ENCODE measurements around the gene BRPF1. TPM values are rescaled to one million over a fixed set of nuclear protein-coding genes. Genes with fewer than 3 reads are reported as not detected.
A peak's percentile ranks its signal among the peaks of the same experiment; 100 is the strongest.

BRPF1 gene
- total and polyA plus RNA-seq, 10 donors = 5.5 to 31.9 (median 26.6) TPM

- peaks cover 0 to 8% (median under 1%) of the 10 kb centered on the region in 6 donors for H3K4me1 ChIP-seq
- no peak for DNase-seq
- no peak overlapping the region for H3K27ac ChIP-seq
- TF ChIP-seq, protein P1, sequence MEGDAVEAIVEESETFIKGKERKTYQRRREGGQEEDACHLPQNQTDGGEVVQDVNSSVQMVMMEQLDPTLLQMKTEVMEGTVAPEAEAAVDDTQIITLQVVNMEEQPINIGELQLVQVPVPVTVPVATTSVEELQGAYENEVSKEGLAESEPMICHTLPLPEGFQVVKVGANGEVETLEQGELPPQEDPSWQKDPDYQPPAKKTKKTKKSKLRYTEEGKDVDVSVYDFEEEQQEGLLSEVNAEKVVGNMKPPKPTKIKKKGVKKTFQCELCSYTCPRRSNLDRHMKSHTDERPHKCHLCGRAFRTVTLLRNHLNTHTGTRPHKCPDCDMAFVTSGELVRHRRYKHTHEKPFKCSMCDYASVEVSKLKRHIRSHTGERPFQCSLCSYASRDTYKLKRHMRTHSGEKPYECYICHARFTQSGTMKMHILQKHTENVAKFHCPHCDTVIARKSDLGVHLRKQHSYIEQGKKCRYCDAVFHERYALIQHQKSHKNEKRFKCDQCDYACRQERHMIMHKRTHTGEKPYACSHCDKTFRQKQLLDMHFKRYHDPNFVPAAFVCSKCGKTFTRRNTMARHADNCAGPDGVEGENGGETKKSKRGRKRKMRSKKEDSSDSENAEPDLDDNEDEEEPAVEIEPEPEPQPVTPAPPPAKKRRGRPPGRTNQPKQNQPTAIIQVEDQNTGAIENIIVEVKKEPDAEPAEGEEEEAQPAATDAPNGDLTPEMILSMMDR (IDR thresholded peaks at IDR 0.05 in 8 of 11, conservative IDR thresholded peaks at IDR 0.05 in 3 of 11) = no peak
- TF ChIP-seq POLR2AphosphoS5 (IDR thresholded peaks at IDR 0.05) (peak in 1 of 3 donors; percentile 39), POLR2A (IDR thresholded peaks at IDR 0.05) (no peak)
- peaks cover 17 to 100% (median 100%) of the 10 kb centered on the region in 6 donors for H3K36me3 ChIP-seq
- WGBS, 5 donors = 94 to 96% (median 95%) methylated on average over 17 to 18 of the region's 18 CpGs
- no peaks in the 10 kb centered on the region for H3K9me3 ChIP-seq
- H3K27me3 ChIP-seq (replicated peaks in 1 of 7) = no peaks in the 10 kb centered on the region
- H3K4me3 ChIP-seq = no peak overlapping the region
- intact Hi-C loops (cut with DNase I; ENCODE audit: low total_unique reads) = no loop called here
Observed at GRCh38 chr3:9685216-9686049, 46.1 kb upstream of the BRPF1 start.

DNA sequence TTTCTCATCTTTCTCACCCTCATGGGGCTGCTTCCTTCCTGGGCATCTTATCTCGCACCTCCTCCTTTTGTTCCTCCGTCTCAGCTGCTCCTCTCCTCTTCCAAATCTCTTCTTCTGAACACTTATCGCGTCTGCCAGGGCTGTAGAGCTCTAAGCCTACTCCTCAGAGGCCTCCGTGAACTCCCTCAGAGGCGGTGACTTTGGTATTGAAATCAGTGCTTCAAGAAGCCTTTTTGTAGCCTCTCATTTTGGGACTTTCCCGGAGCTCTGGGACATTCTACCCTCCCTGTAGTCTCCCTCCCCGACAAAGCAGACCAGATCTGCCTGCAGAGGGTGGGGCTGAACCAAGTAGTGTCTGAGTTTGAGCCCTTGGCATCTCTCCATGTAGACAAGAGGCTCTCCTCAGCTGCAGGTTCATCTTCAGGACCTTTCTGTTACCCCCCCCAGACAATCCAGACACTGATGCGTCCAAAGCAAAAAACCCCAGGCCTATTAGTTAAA is 45.4 kb upstream of the BRPF1 start:
- H3K9me3 ChIP-seq = no peaks in the 10 kb centered on the region
- peaks cover 0 to 15% (median 5%) of the 10 kb centered on the region in 6 donors for H3K4me1 ChIP-seq
- intact Hi-C loops (cut with DNase I; ENCODE audit: low total_unique reads) = no loop called here
- TF ChIP-seq, protein P1 (IDR thresholded peaks at IDR 0.05 in 8 of 11, conservative IDR thresholded peaks at IDR 0.05 in 3 of 11) = no peak
- TF ChIP-seq POLR2AphosphoS5 (IDR thresholded peaks at IDR 0.05) (no peak), POLR2A (IDR thresholded peaks at IDR 0.05) (no peak)
- WGBS, 5 donors = 74 to 94% (median 90%) methylated on average over 9 of the region's 9 CpGs
- peak; percentile 13 for DNase-seq
- no peak overlapping the region for H3K4me3 ChIP-seq
- H3K36me3 ChIP-seq = peaks cover 17 to 100% (median 100%) of the 10 kb centered on the region in 6 donors
- H3K27ac ChIP-seq = no peak overlapping the region
- H3K27me3 ChIP-seq (replicated peaks in 1 of 7) = no peaks in the 10 kb centered on the region

DNA sequence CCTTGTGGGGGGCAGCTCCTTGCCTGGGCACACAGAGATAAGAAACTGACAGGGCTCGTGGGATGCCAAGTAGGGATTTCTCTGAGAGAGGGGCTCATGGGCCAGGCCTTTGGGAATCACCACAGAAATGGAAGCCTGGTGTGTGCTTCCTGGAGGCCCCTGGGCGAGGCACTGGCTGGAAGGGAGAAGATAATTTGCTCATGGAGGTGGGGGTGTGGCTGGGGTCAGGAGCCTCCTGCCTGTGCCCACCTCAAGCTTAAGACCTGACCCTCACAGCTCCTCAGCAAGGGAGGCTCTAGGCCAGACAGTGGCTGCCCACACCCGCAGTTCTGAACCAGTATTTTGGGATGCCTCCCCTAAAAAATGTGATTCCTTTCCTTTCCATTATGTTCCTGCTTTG is 44.8 kb upstream of the BRPF1 start:
- peak; percentile 14 for DNase-seq
- peaks cover 17 to 100% (median 100%) of the 10 kb centered on the region in 6 donors for H3K36me3 ChIP-seq
- peaks cover 0 to 17% (median 2%) of the 10 kb centered on the region in 6 donors for H3K4me1 ChIP-seq
- no peak overlapping the region for H3K4me3 ChIP-seq
- H3K9me3 ChIP-seq = no peaks in the 10 kb centered on the region
- intact Hi-C loops (cut with DNase I; ENCODE audit: low total_unique reads) = no loop called here
- 92 to 98% (median 94%) methylated on average over 3 of the region's 3 CpGs for WGBS, 5 donors
- H3K27ac ChIP-seq = no peak overlapping the region
- H3K27me3 ChIP-seq (replicated peaks in 1 of 7) = no peaks in the 10 kb centered on the region
- TF ChIP-seq, protein P1 (IDR thresholded peaks at IDR 0.05 in 8 of 11, conservative IDR thresholded peaks at IDR 0.05 in 3 of 11) = no peak
- TF ChIP-seq POLR2A (IDR thresholded peaks at IDR 0.05) = no peak
- no peak for TF ChIP-seq POLR2AphosphoS5 (IDR thresholded peaks at IDR 0.05)

GRCh38 chr3:9687514-9687913 is 44.0 kb upstream of the BRPF1 start:
- Histone ChIP-seq H3K27me3 (replicated peaks in 1 of 7) (no peaks in the 10 kb centered on the region), H3K4me1 (peaks cover 0 to 17% (median 2%) of the 10 kb centered on the region in 6 donors), H3K36me3 (peaks cover 17 to 100% (median 100%) of the 10 kb centered on the region in 6 donors), H3K9me3 (no peaks in the 10 kb centered on the region), H3K4me3 (no peak overlapping the region), H3K27ac (no peak overlapping the region)
- TF ChIP-seq POLR2A (IDR thresholded peaks at IDR 0.05) = no peak
- no peak for TF ChIP-seq POLR2AphosphoS5 (IDR thresholded peaks at IDR 0.05)
- TF ChIP-seq, protein P1 (IDR thresholded peaks at IDR 0.05 in 8 of 11, conservative IDR thresholded peaks at IDR 0.05 in 3 of 11) = no peak
- intact Hi-C loops (cut with DNase I; ENCODE audit: low total_unique reads) = no loop called here
- peak; percentile 15 for DNase-seq
- 87 to 91% (median 89%) methylated on average over 7 of the region's 7 CpGs for WGBS, 5 donors

Data from spleen (tissue), 11 donors.